Activated CD4-positive, alpha-beta T cell treated with anti-CD3 and anti-CD28 coated beads, Interleukin-2, amount 10 ng/mL, durations not matched to agents 7 days and 5 days (primary cell): Measurements from ENCODE around the gene RHOF. TPM values are rescaled to one million over a fixed set of nuclear protein-coding genes. Genes with fewer than 3 reads are reported as not detected.
A peak's percentile ranks its signal among the peaks of the same experiment; 100 is the strongest.

Experiments used
- CTCF ChIA-PET: fragments of 350-600 bp; sonication (Branson Sonifier 250); formaldehyde crosslinking; loops from one replicate; lab custom pipeline; 2021; ENCODE audit warnings: antibody characterized with exemption; lab: Charles Lee
- POLR2A ChIA-PET: fragments of 350-600 bp; sonication (Branson Sonifier 250); formaldehyde crosslinking; loops from one replicate; lab custom pipeline; 2021; ENCODE audit warnings: antibody characterized with exemption; lab: Charles Lee
- DNase-seq: peaks from one replicate; pipeline ENCODE4 v3.0.0-alpha.2; 2020
- H3K27ac Mint-ChIP-seq: one replicate; pipeline ENCODE4 v1.8.0; 2021; ENCODE audit warnings: mild to moderate bottlenecking, moderate library complexity, mixed read lengths
- H3K27me3 Mint-ChIP-seq: one replicate; pipeline ENCODE4 v1.8.0; 2021; ENCODE audit warnings: mixed read lengths
- H3K36me3 Mint-ChIP-seq: one replicate; pipeline ENCODE4 v1.8.0; 2021; ENCODE audit warnings: low read depth, mixed read lengths
- H3K4me1 Mint-ChIP-seq: one replicate; pipeline ENCODE4 v1.8.0; 2021; ENCODE audit warnings: mixed read lengths
- H3K4me3 Mint-ChIP-seq: one replicate; pipeline ENCODE4 v1.8.0; 2021; ENCODE audit warnings: mild to moderate bottlenecking, moderate library complexity, mixed read lengths
- H3K9me3 Mint-ChIP-seq: one replicate; pipeline ENCODE4 v1.8.0; 2021; ENCODE audit warnings: mixed read lengths
- total RNA-seq, 2 experiments: library from RNA; stranded (reverse); gene quantifications; one replicate each; pipeline ENCODE4 v1.2.3, GENCODE V29; 2021

Gene RHOF
- total RNA-seq: 100 to 1,000 TPM; 132 to 148 TPM

- CTCF ChIA-PET: interaction anchor here (0.8 to 40.9 kb wide), 44 partner anchors 6 to 397 kb away, joined by 3 to 1058 read pairs (median 7); partner anchors contain the start of genes CFAP251, HPD, PSMD9 and RHOF
- H3K27ac Mint-ChIP-seq: peak within 1 kb of the TSS; percentile 95
- DNase-seq: no peak
- H3K27me3 Mint-ChIP-seq: no peaks in the 10 kb centered on the region
- POLR2A ChIA-PET: interaction anchor here (0.6 to 3.6 kb wide), 4 partner anchors 12 to 20 kb away, joined by 3 to 21 read pairs (median 8); partner anchors contain the start of gene SETD1B
- H3K4me3 Mint-ChIP-seq: peak within 1 kb of the TSS; percentile 85
- peaks cover 56% of the 10 kb centered on the region for H3K36me3 Mint-ChIP-seq
- no peaks in the 10 kb centered on the region for H3K9me3 Mint-ChIP-seq
- peaks cover 60% of the 10 kb centered on the region for H3K4me1 Mint-ChIP-seq
Measured at GRCh38 chr12:121793440-121793837, at the start of gene RHOF. Gene RHOF, minus strand, starts transcription at chr12:121793688. Its CDS starts 55 bp downstream, at chr12:121793633.

GRCh38 chr12:121839993-121840761 lies 46.7 kb upstream of the RHOF start:
- DNase-seq: no peak
- H3K4me1 Mint-ChIP-seq: peaks cover 18% of the 10 kb centered on the region
- no peaks in the 10 kb centered on the region for H3K27me3 Mint-ChIP-seq
- H3K36me3 Mint-ChIP-seq: no peaks in the 10 kb centered on the region
- H3K27ac Mint-ChIP-seq: peak overlapping the region; percentile 93
- H3K9me3 Mint-ChIP-seq: no peaks in the 10 kb centered on the region
- POLR2A ChIA-PET: no interaction called here
- CTCF ChIA-PET: interaction anchor here (0.6 to 6.4 kb wide), 4 partner anchors 29 to 523 kb away, joined by 4 to 32 read pairs (median 16); partner anchors contain the start of genes PSMD9 and RHOF
- H3K4me3 Mint-ChIP-seq: peak overlapping the region; percentile 97

- H3K4me1 Mint-ChIP-seq: peaks cover 18% of the 10 kb centered on the region
- no peaks in the 10 kb centered on the region for H3K27me3 Mint-ChIP-seq
- ChIA-PET CTCF (interaction anchor here (0.6 to 6.4 kb wide), 5 partner anchors 12 to 49 kb away, joined by 3 to 32 read pairs (median 5); partner anchors contain the start of genes PSMD9 and RHOF), POLR2A (no interaction called here)
- H3K36me3 Mint-ChIP-seq: no peaks in the 10 kb centered on the region
- H3K4me3 Mint-ChIP-seq: peak overlapping the region; percentile 97
- no peaks in the 10 kb centered on the region for H3K9me3 Mint-ChIP-seq
- peak overlapping the region; percentile 93 for H3K27ac Mint-ChIP-seq
- DNase-seq: peak; percentile 99
Measured at GRCh38 chr12:121839106-121839992, 45.9 kb upstream of the RHOF start.

- CTCF ChIA-PET: interaction anchor here (2.4 to 6.4 kb wide), 3 partner anchors 10 to 44 kb away, joined by 10 to 32 read pairs (median 27); partner anchors contain the start of gene RHOF
- H3K4me3 Mint-ChIP-seq: no peak overlapping the region
- peaks cover 17% of the 10 kb centered on the region for H3K4me1 Mint-ChIP-seq
- no peaks in the 10 kb centered on the region for H3K27me3 Mint-ChIP-seq
- POLR2A ChIA-PET: no interaction called here
- H3K36me3 Mint-ChIP-seq: no peaks in the 10 kb centered on the region
- H3K27ac Mint-ChIP-seq: no peak overlapping the region
- no peak for DNase-seq
- no peaks in the 10 kb centered on the region for H3K9me3 Mint-ChIP-seq
Measured at GRCh38 chr12:121838126-121838525, 44.6 kb upstream of the RHOF start.

GRCh38 chr12:121837680-121838079 lies 44.2 kb upstream of the RHOF start:
- H3K27me3 Mint-ChIP-seq: no peaks in the 10 kb centered on the region
- peaks cover 17% of the 10 kb centered on the region for H3K4me1 Mint-ChIP-seq
- no peaks in the 10 kb centered on the region for H3K36me3 Mint-ChIP-seq
- no peak overlapping the region for H3K4me3 Mint-ChIP-seq
- no peak overlapping the region for H3K27ac Mint-ChIP-seq
- CTCF ChIA-PET: interaction anchor here (1.0 to 6.4 kb wide), 5 partner anchors 10 to 51 kb away, joined by 4 to 32 read pairs (median 10); partner anchors contain the start of genes PSMD9 and RHOF
- DNase-seq: no peak
- H3K9me3 Mint-ChIP-seq: no peaks in the 10 kb centered on the region
- POLR2A ChIA-PET: no interaction called here

GRCh38 chr12:121831571-121832245 lies 38.2 kb upstream of the RHOF start:
- DNase-seq: no peak
- Mint-ChIP-seq H3K4me3 (no peak overlapping the region), H3K27me3 (no peaks in the 10 kb centered on the region), H3K9me3 (no peaks in the 10 kb centered on the region), H3K27ac (no peak overlapping the region), H3K4me1 (no peaks in the 10 kb centered on the region), H3K36me3 (peaks cover 25% of the 10 kb centered on the region)
- ChIA-PET POLR2A (no interaction called here), CTCF (no interaction called here)

- H3K36me3 Mint-ChIP-seq: peaks cover 32% of the 10 kb centered on the region
- no peak overlapping the region for H3K27ac Mint-ChIP-seq
- H3K4me3 Mint-ChIP-seq: no peak overlapping the region
- no peaks in the 10 kb centered on the region for H3K27me3 Mint-ChIP-seq
- H3K4me1 Mint-ChIP-seq: no peaks in the 10 kb centered on the region
- no peaks in the 10 kb centered on the region for H3K9me3 Mint-ChIP-seq
- POLR2A ChIA-PET: no interaction called here
- CTCF ChIA-PET: interaction anchor here (1.4 kb wide), 1 partner anchor 19 kb away, joined by 4 read pairs; no protein-coding TSS in a partner anchor
- DNase-seq: no peak
Measured at GRCh38 chr12:121830588-121831265, 37.2 kb upstream of the RHOF start.

- peaks cover 33% of the 10 kb centered on the region for H3K36me3 Mint-ChIP-seq
- ChIA-PET POLR2A (no interaction called here), CTCF (interaction anchor here (1.2 to 1.4 kb wide), 2 partner anchors 18 to 24 kb away, joined by 3 to 4 read pairs; no protein-coding TSS in a partner anchor)
- no peak overlapping the region for H3K4me3 Mint-ChIP-seq
- H3K27me3 Mint-ChIP-seq: no peaks in the 10 kb centered on the region
- H3K4me1 Mint-ChIP-seq: no peaks in the 10 kb centered on the region
- H3K9me3 Mint-ChIP-seq: no peaks in the 10 kb centered on the region
- no peak for DNase-seq
- no peak overlapping the region for H3K27ac Mint-ChIP-seq
Measured at GRCh38 chr12:121830134-121830533, 36.6 kb upstream of the RHOF start.

- H3K36me3 Mint-ChIP-seq: peaks cover 34% of the 10 kb centered on the region
Measured at GRCh38 chr12:121829250-121829918, 35.9 kb upstream of the RHOF start.

GRCh38 chr12:121828826-121829225 lies 35.3 kb upstream of the RHOF start:
- DNase-seq: no peak
- ChIA-PET POLR2A (no interaction called here), CTCF (interaction anchor here (1.2 to 5.2 kb wide), 4 partner anchors 8 to 34 kb away, joined by 3 to 33 read pairs (median 6); partner anchors contain the start of gene RHOF)
- no peak overlapping the region for H3K27ac Mint-ChIP-seq
- no peaks in the 10 kb centered on the region for H3K27me3 Mint-ChIP-seq
- no peaks in the 10 kb centered on the region for H3K9me3 Mint-ChIP-seq
- H3K4me1 Mint-ChIP-seq: no peaks in the 10 kb centered on the region
- H3K36me3 Mint-ChIP-seq: peaks cover 39% of the 10 kb centered on the region
- no peak overlapping the region for H3K4me3 Mint-ChIP-seq

More at GRCh38 chr12:121829250-121829918, 35.9 kb upstream of the RHOF start:
- POLR2A ChIA-PET: no interaction called here
- no peak for DNase-seq
- Mint-ChIP-seq H3K27me3 (no peaks in the 10 kb centered on the region), H3K4me1 (no peaks in the 10 kb centered on the region), H3K4me3 (no peak overlapping the region), H3K27ac (no peak overlapping the region), H3K9me3 (no peaks in the 10 kb centered on the region)
- CTCF ChIA-PET: interaction anchor here (1.2 to 1.4 kb wide), 2 partner anchors 18 to 23 kb away, joined by 3 to 4 read pairs; no protein-coding TSS in a partner anchor

- POLR2A ChIA-PET: no interaction called here
- CTCF ChIA-PET: interaction anchor here (0.9 to 5.2 kb wide), 6 partner anchors 8 to 43 kb away, joined by 3 to 33 read pairs (median 3); partner anchors contain the start of gene RHOF
Measured at GRCh38 chr12:121828306-121828705, 34.8 kb upstream of the RHOF start.

More at GRCh38 chr12:121828306-121828705, 34.8 kb upstream of the RHOF start:
- H3K27ac Mint-ChIP-seq: no peak overlapping the region
- no peaks in the 10 kb centered on the region for H3K4me1 Mint-ChIP-seq
- no peaks in the 10 kb centered on the region for H3K27me3 Mint-ChIP-seq
- H3K36me3 Mint-ChIP-seq: peaks cover 43% of the 10 kb centered on the region
- no peak for DNase-seq
- no peaks in the 10 kb centered on the region for H3K9me3 Mint-ChIP-seq
- no peak overlapping the region for H3K4me3 Mint-ChIP-seq
